K562 (cell line): Measurements from ENCODE around the gene DPP10. TPM values are rescaled to one million over a fixed set of nuclear protein-coding genes. Genes with fewer than 3 reads are reported as not detected.

Experiments used
- ATAC-seq: fragments of 200-7000 bp; cut with Tn5 transposase; 3 replicates; pipeline ENCODE4 v1.9.1; 2020; ENCODE audit warnings: moderate library complexity
- BruUV-seq: library from RNA; stranded (reverse); fragments of 400-500 nt; replicated peaks from 2 replicates; lab custom pipeline; 2021; lab: Mats Ljungman, UMichigan
- CTCF ChIA-PET: fragments of 300-600 bp; formaldehyde crosslinking; extraction: SDS; loops from one replicate; lab custom pipeline; 2021; ENCODE audit warnings: low intra/inter-chr PET ratio; lab: Yijun Ruan, JAX
- POLR2A ChIA-PET: fragments of 300-600, 350-650 bp; sonication (Branson Sonifier 250); formaldehyde crosslinking; extraction: SDS; loops from one replicate; lab custom pipeline; 2021; ENCODE audit warnings: antibody characterized with exemption, inconsistent platforms; lab: Yijun Ruan, JAX
- DNase-seq, 4 experiments: peaks; one replicate each; pipeline versions ENCODE4 v3.0.0 to v3.0.0-alpha.2; 2011 to 2018; ENCODE audit warnings: low spot score in 3 of 4, mixed read lengths in 3 of 4; ENCODE audit errors: extremely low read depth in 1 of 4
- FAIRE-seq: peaks from 2 replicates; lab custom pipeline; 2011; peaks lifted over from hg19 to GRCh38; lab: Jason Lieb, UNC
- H2AFZ ChIP-seq: 2 replicates; pipeline ENCODE4 v1.6.0; 2011; ENCODE audit warnings: low read depth, low read length, control low read depth, inconsistent platforms
- H3K27ac ChIP-seq: fragments of 200-600 bp; 3 replicates; pipeline ENCODE4 v1.8.0; 2011; ENCODE audit warnings: low read depth, mild to moderate bottlenecking, control low read depth, inconsistent platforms, low read length, moderate library complexity, mixed read lengths; ENCODE audit errors: extremely low read depth
- H3K27me3 ChIP-seq, 2 experiments: fragments of 300-600 bp in 1 of 2; 2 replicates in 1 of 2; 3 replicates in 1 of 2; pipeline versions ENCODE4 v1.6.0 to v1.8.0; 2011; ENCODE audit warnings: inconsistent platforms in 2 of 2, low read length in 2 of 2, mild to moderate bottlenecking in 1 of 2, mixed read lengths in 1 of 2, moderate library complexity in 1 of 2; ENCODE audit not compliant: control insufficient read depth in 2 of 2, insufficient read depth in 2 of 2
- H3K36me3 ChIP-seq: fragments of 300-600 bp; 3 replicates; pipeline ENCODE4 v1.8.0; 2011; ENCODE audit warnings: mild to moderate bottlenecking, low read length, inconsistent platforms; ENCODE audit not compliant: control insufficient read depth, insufficient read depth
- H3K4me1 ChIP-seq, 2 experiments: fragments of 200-600 bp in 1 of 2; replicated peaks in 1 of 2; 2 replicates in 1 of 2; 3 replicates in 1 of 2; pipeline versions ENCODE4 v1.5.1 to v1.8.0; 2011; ENCODE audit warnings: inconsistent platforms in 2 of 2, low read length in 2 of 2, mild to moderate bottlenecking in 1 of 2, mixed read lengths in 1 of 2, moderate library complexity in 1 of 2; ENCODE audit not compliant: control insufficient read depth in 2 of 2, insufficient read depth in 2 of 2
- H3K4me2 ChIP-seq: 2 replicates; pipeline ENCODE4 v1.6.1; 2011; ENCODE audit warnings: low read length, control low read depth, inconsistent platforms, mixed read lengths; ENCODE audit not compliant: insufficient read depth
- H3K4me3 ChIP-seq: fragments of 200-600 bp; sonication (generic), shearing (Covaris generic); 2 replicates; pipeline ENCODE4 v1.5.1; 2016; ENCODE audit warnings: control low read depth, inconsistent platforms
- H3K79me2 ChIP-seq: fragments of 200-600 bp; 3 replicates; pipeline ENCODE4 v1.8.0; 2011; ENCODE audit warnings: low read length, inconsistent platforms; ENCODE audit not compliant: control insufficient read depth, insufficient read depth
- H3K9ac ChIP-seq, 2 experiments: 2 replicates each; pipeline versions ENCODE4 v1.6.0 to v1.6.1; 2011; ENCODE audit warnings: low read depth in 2 of 2, low read length in 2 of 2, control low read depth in 1 of 2, inconsistent platforms in 1 of 2, mild to moderate bottlenecking in 1 of 2, mixed read lengths in 1 of 2; ENCODE audit not compliant: insufficient read depth in 1 of 2
- H3K9me1 ChIP-seq: one replicate; pipeline ENCODE4 v1.6.0; 2011; ENCODE audit warnings: inconsistent platforms, mild to moderate bottlenecking, low read length, moderate library complexity; ENCODE audit not compliant: control insufficient read depth, insufficient read depth
- H3K9me3 ChIP-seq: replicated peaks from 2 replicates; pipeline ENCODE4 v1.5.1; 2011; ENCODE audit warnings: low read depth, low read length, inconsistent platforms; ENCODE audit not compliant: control insufficient read depth, insufficient read depth
- H4K20me1 ChIP-seq: replicated peaks from 2 replicates; pipeline ENCODE4 v1.6.1; 2011; ENCODE audit warnings: low read length, inconsistent platforms, mixed read lengths; ENCODE audit not compliant: control insufficient read depth, insufficient read depth
- BDP1 ChIP-seq: IDR thresholded peaks from 3 replicates; pipeline ENCODE4 v1.6.1; 2011; ENCODE audit not compliant: insufficient read length, insufficient read depth
- EGR1 ChIP-seq: fragments of 450-650 bp; conservative IDR thresholded peaks from 2 replicates; pipeline ENCODE4 v1.6.1; 2017; ENCODE audit warnings: mild to moderate bottlenecking
- MCM2 ChIP-seq: fragments of 450-650 bp; IDR thresholded peaks from 2 replicates; pipeline ENCODE4 v1.6.1; 2017; ENCODE audit warnings: low read depth, mild to moderate bottlenecking
- STAT5A ChIP-seq: IDR thresholded peaks from 2 replicates; pipeline ENCODE4 v1.6.1; 2012; ENCODE audit warnings: low read length, inconsistent platforms, borderline replicate concordance
- TARDBP ChIP-seq: fragments of 450-650 bp; IDR thresholded peaks from 2 replicates; pipeline ENCODE4 v1.6.1; 2016
- TEAD1 ChIP-seq, 2 experiments: fragments of 450-650 bp in 1 of 2; sonication (generic) in 1 of 2; formaldehyde crosslinking; IDR thresholded peaks; 2 replicates each; pipeline versions ENCODE4 v1.4.0 to v1.8.0; 2020 to 2022; ENCODE audit warnings: mild to moderate bottlenecking in 2 of 2, missing genetic modification reagents in 1 of 2
- WHSC1 ChIP-seq: IDR thresholded peaks from one replicate; pipeline ENCODE4 v1.6.1; 2012; ENCODE audit warnings: low read length, control low read depth, inconsistent platforms
- ZNF584 ChIP-seq: fragments of 200-800 bp; sonication (Bioruptor generic); IDR thresholded peaks from 2 replicates; pipeline ENCODE4 v1.6.1; 2016; ENCODE audit warnings: low read depth, mild to moderate bottlenecking, missing genetic modification characterization, missing compliant biosample characterization
- WGBS: fragments of 100-300 bp; shearing (Covaris generic); methylation state at CpG from one replicate; pipeline ENCODE4 v1.1.6; 2016; ENCODE audit warnings: low coverage, mixed read lengths; ENCODE audit not compliant: insufficient coverage; ENCODE audit errors: missing lambda C conversion rate; 5-methylcytosine and 5-hydroxymethylcytosine counted together
- in situ Hi-C: fragments of 300-500 bp; cut with MboI; formaldehyde crosslinking; loops from 4 replicates; pipeline ENCODE4 v1.15.0; 2018; ENCODE audit warnings: inconsistent platforms, mixed read lengths
- intact Hi-C: fragments of 100-400 bp; cut with micrococcal nuclease; formaldehyde crosslinking; loops from 2 replicates; pipeline ENCODE4 v1.14.2; 2022
- polyA plus RNA-seq, 8 experiments: library from polyadenylated mRNA; depleted of rRNA in 4 of 8; stranded (reverse) in 5 of 8; unstranded in 3 of 8; fragments of >200 nt; fragmentation: Nextera tagmentation in 2 of 8; fragmentation: Illumina TruSeq in 1 of 8; extraction: Ambion mirVana in 2 of 8; extraction: Trizol in 1 of 8; gene quantifications; 2 replicates each; pipeline versions ENCODE4 v1.2.1 to v1.2.3, GENCODE V29; 2011 to 2014; ENCODE audit warnings: inconsistent platforms in 1 of 8, missing spikeins in 1 of 8
- total RNA-seq, 7 experiments: library from RNA; depleted of rRNA in 6 of 7; stranded (reverse); fragments of >200 nt in 6 of 7; fragmentation: Illumina TruSeq in 2 of 7; extraction: Trizol in 2 of 7; gene quantifications; 2 replicates each; pipeline versions ENCODE4 v1.2.1 to v1.2.3, GENCODE V29; 2011 to 2021; ENCODE audit warnings: low replicate concordance in 1 of 7
- TF ChIP-seq, protein P1 (sequence below): fragments of 250-450 bp; sonication (Bioruptor Pico); IDR thresholded peaks from 2 replicates; pipeline ENCODE4 v1.5.0; 2021; ENCODE audit warnings: mild to moderate bottlenecking, borderline replicate concordance
- TF ChIP-seq, protein P2 (sequence below): fragments of 450-650 bp; formaldehyde crosslinking; conservative IDR thresholded peaks from 2 replicates; pipeline ENCODE4 v1.4.0; 2022; ENCODE audit warnings: mild to moderate bottlenecking, missing genetic modification characterization

Gene DPP10
- total and polyA plus RNA-seq, 9 of the 15 experiments (the other 6 are each of a cell fraction or from before 2014, with no cell fraction given) = not detected

DNA sequence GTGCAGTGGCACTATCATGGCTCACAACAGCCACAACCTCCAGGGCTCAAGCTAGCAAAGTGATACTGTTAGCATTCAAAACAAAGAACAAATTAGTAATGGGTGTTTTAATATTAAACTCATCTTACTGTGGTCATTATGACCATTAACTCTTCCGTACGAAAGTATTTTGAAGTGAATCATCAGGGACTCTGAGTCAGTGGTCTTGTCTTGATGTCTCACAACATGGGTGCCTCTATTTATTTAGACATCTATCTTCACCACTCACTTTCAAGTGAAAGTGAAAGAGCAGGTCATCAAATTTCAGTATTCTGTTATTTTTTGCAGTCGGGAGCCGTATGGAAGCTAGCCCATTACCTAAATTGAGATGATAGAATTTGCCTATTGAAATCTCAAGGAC is 1118.2 kb downstream of the DPP10 start:
- ChIA-PET CTCF (no interaction called here), POLR2A (no interaction called here)
- no peak overlapping the region for H3K4me2 ChIP-seq
- no peaks in the 10 kb centered on the region for H3K9me3 ChIP-seq
- 0% methylated on average over 4 of the region's 4 CpGs for WGBS
- H3K9me1 ChIP-seq = no peaks in the 10 kb centered on the region
- H3K4me3 ChIP-seq = no peak overlapping the region
- no TSS peak for BruUV-seq
- H3K9ac ChIP-seq = no peak overlapping the region
- H3K36me3 ChIP-seq = no peaks in the 10 kb centered on the region
- no peaks in the 10 kb centered on the region for H3K79me2 ChIP-seq
- in situ Hi-C loops (no loop called here), intact Hi-C loops (no loop called here)
- FAIRE-seq (no peak), ATAC-seq (no peak), DNase-seq (no peak)
- no peak overlapping the region for H2AFZ ChIP-seq
- H4K20me1 ChIP-seq = no peaks in the 10 kb centered on the region
- H3K4me1 ChIP-seq = no peaks in the 10 kb centered on the region
- no peak overlapping the region for H3K27ac ChIP-seq
- TF ChIP-seq TEAD1 (CRISPR knock-in tag; IDR thresholded peaks at IDR 0.05) (no peak), MCM2 (no peak), ZNF584 (CRISPR knock-in tag) (no peak), TARDBP (no peak), BDP1 (no peak), EGR1 (no peak), STAT5A (no peak), WHSC1 (no peak)
- TF ChIP-seq, protein P1, sequence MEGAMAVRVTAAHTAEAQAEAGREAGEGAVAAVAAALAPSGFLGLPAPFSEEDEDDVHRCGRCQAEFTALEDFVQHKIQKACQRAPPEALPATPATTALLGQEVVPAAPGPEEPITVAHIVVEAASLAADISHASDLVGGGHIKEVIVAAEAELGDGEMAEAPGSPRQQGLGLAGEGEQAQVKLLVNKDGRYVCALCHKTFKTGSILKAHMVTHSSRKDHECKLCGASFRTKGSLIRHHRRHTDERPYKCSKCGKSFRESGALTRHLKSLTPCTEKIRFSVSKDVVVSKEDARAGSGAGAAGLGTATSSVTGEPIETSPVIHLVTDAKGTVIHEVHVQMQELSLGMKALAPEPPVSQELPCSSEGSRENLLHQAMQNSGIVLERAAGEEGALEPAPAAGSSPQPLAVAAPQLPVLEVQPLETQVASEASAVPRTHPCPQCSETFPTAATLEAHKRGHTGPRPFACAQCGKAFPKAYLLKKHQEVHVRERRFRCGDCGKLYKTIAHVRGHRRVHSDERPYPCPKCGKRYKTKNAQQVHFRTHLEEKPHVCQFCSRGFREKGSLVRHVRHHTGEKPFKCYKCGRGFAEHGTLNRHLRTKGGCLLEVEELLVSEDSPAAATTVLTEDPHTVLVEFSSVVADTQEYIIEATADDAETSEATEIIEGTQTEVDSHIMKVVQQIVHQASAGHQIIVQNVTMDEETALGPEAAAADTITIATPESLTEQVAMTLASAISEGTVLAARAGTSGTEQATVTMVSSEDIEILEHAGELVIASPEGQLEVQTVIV (CRISPR knock-in tag) = no peak
- TF ChIP-seq, protein P2, sequence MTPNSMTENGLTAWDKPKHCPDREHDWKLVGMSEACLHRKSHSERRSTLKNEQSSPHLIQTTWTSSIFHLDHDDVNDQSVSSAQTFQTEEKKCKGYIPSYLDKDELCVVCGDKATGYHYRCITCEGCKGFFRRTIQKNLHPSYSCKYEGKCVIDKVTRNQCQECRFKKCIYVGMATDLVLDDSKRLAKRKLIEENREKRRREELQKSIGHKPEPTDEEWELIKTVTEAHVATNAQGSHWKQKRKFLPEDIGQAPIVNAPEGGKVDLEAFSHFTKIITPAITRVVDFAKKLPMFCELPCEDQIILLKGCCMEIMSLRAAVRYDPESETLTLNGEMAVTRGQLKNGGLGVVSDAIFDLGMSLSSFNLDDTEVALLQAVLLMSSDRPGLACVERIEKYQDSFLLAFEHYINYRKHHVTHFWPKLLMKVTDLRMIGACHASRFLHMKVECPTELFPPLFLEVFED (CRISPR knock-in tag) = no peak
- H3K27me3 ChIP-seq = no peaks in the 10 kb centered on the region
